Retinal pigment epithelial cell (primary cell): ENCODE results near the gene DHX40.
A peak's percentile ranks its signal among the peaks of the same experiment; 100 is the strongest.

Source experiments
- DNase-seq: peaks from one replicate; pipeline ENCODE4 v3.0.0-alpha.2; 2010; ENCODE audit warnings: low read depth
- H3K4me3 ChIP-seq: 2 replicates; pipeline ENCODE4 v1.5.1; 2011; ENCODE audit warnings: mild to moderate bottlenecking, low read length, control low read depth, moderate library complexity
- CTCF ChIP-seq: conservative IDR thresholded peaks from 2 replicates; pipeline ENCODE4 v1.5.1; 2011; ENCODE audit warnings: low read depth, low read length, control low read depth, inconsistent platforms

Gene DHX40

GRCh38 chr17:59638553-59638952, 73.1 kb downstream of the DHX40 start:
- no peak overlapping the region for H3K4me3 ChIP-seq
- no peak for TF ChIP-seq CTCF
- DNase-seq: no peak

GRCh38 chr17:59641799-59642484, 76.5 kb downstream of the DHX40 start:
- DNase-seq: no peak
- TF ChIP-seq CTCF: no peak
- no peak overlapping the region for H3K4me3 ChIP-seq

- DNase-seq: no peak
- TF ChIP-seq CTCF: no peak
- H3K4me3 ChIP-seq: no peak overlapping the region
Observed at GRCh38 chr17:59642565-59642964, 77.2 kb downstream of the DHX40 start.

- TF ChIP-seq CTCF: no peak
- no peak overlapping the region for H3K4me3 ChIP-seq
- peak; percentile 46 for DNase-seq
Observed at GRCh38 chr17:59643159-59644140, 78.0 kb downstream of the DHX40 start.

GRCh38 chr17:59647288-59647687, 81.9 kb downstream of the DHX40 start:
- no peak for DNase-seq
- H3K4me3 ChIP-seq: no peak overlapping the region
- TF ChIP-seq CTCF: no peak

- no peak overlapping the region for H3K4me3 ChIP-seq
- TF ChIP-seq CTCF: no peak
- no peak for DNase-seq
Observed at GRCh38 chr17:59649886-59650285, 84.5 kb downstream of the DHX40 start.
